ENCODE data around the gene INTS11. TPM values are rescaled to one million over a fixed set of nuclear protein-coding genes. Genes with fewer than 3 reads are reported as not detected.

Gene INTS11
- polyA plus RNA-seq, 2 of the 4 experiments (the other 2 are of a cell fraction), result 41.9 to 62.9 TPM

DNA sequence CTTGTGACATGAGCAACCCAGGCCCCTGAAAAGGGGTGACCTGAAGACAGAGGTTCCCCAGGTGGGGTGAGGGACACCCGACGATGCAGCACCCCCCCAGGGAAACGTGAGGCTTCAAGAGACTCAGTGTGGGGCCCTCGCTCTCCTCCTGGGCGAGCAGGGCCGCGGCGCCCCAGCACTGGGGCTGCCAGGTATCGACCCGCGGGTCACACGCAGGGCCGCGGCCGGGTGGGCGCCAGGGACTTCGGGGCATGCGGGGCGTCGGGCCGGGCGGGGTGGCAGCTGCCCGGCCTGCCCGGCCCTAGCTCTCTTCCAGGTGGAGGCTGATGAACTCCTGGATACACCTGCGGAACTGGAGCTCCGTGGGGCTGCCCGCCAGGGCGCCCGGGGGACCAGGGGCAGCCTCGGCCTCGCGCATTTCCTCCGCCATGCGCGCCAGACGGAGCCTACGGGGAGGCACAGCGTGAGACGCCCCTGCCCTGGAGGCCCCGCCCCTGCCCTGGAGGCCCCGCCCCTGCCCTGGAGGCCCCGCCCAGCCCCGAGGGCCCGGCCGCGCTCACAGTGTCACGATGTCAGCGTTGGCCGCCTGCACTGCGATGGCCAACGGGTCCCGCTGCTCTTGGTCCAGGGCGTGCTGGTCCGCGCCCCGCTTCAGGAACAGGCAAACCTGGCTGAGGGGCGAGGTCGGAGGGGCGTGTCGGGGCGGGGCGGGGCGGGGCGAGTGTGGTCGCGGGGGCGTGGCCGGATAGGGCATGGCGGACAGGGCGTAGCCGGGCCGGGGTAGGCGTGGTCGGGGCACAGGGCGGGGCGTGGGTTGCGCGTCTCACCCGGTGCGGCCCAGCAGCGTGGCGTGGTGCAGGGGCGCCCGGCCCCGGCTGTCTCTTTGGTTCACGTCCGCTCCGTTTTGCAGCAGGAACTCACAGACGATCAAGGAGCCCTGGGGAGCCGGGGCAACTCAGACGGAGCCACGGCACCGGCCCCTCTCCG, 30.9 kb downstream of the INTS11 start:
- ChIA-PET CTCF (interaction anchor here (1.1 to 3.7 kb wide), 3 partner anchors 15 to 191 kb away, joined by 3 to 17 read pairs (median 17); partner anchors contain the start of gene SCNN1D), POLR2A (no interaction called here)
- no peak for ATAC-seq
- no peak for DNase-seq (ENCODE audit: low read depth in 1 of 2, low spot score in 1 of 2)
- Histone ChIP-seq H3K4me2 (no peak overlapping the region), H3K4me1 (no peaks in the 10 kb centered on the region), H3K4me3 (no peak overlapping the region), H3K9me3 (no peaks in the 10 kb centered on the region), H3K27ac (no peak overlapping the region)
- FAIRE-seq, result no peak
- 95% methylated on average over 22 of the region's 94 CpGs for WGBS (ENCODE audit: missing lambda C conversion rate)
- TF ChIP-seq MYC (IDR thresholded peaks at IDR 0.05; ENCODE audit: borderline replicate concordance, low read length), result no peak
- no peak for TF ChIP-seq ESRRA (IDR thresholded peaks at IDR 0.05; ENCODE audit: borderline replicate concordance, low read length)
- no peak for TF ChIP-seq ELK1 (IDR thresholded peaks at IDR 0.05; ENCODE audit: low read depth, low read length)
- no peak for TF ChIP-seq JUN (IDR thresholded peaks at IDR 0.05)
- no peak for TF ChIP-seq TP53 (CRISPR knock-in tag; IDR thresholded peaks at IDR 0.05)
- TF ChIP-seq, protein P1, sequence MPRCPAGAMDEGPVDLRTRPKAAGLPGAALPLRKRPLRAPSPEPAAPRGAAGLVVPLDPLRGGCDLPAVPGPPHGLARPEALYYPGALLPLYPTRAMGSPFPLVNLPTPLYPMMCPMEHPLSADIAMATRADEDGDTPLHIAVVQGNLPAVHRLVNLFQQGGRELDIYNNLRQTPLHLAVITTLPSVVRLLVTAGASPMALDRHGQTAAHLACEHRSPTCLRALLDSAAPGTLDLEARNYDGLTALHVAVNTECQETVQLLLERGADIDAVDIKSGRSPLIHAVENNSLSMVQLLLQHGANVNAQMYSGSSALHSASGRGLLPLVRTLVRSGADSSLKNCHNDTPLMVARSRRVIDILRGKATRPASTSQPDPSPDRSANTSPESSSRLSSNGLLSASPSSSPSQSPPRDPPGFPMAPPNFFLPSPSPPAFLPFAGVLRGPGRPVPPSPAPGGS (IDR thresholded peaks at IDR 0.05), result no peak
- no peak for TF ChIP-seq ZC3H11A (IDR thresholded peaks at IDR 0.05)
- TF ChIP-seq JUNB (IDR thresholded peaks at IDR 0.05), result no peak
- TF ChIP-seq RNF2 (IDR thresholded peaks at IDR 0.05; ENCODE audit: borderline replicate concordance, low read depth), result no peak

- CTCF ChIA-PET, result interaction anchor here (1.1 to 3.7 kb wide), 9 partner anchors 15 to 310 kb away, joined by 3 to 72 read pairs (median 11); partner anchors contain the start of genes PERM1 and SCNN1D
- Histone ChIP-seq H3K4me1 (no peaks in the 10 kb centered on the region), H3K9me3 (no peaks in the 10 kb centered on the region), H3K27ac (no peak overlapping the region), H3K4me2 (no peak overlapping the region), H3K4me3 (no peak overlapping the region)
- TF ChIP-seq ZSCAN20 (CRISPR knock-in tag; IDR thresholded peaks at IDR 0.05) (no peak), PHF8 (IDR thresholded peaks at IDR 0.05; ENCODE audit: borderline replicate concordance, low read depth) (no peak), NPAS2 (CRISPR knock-in tag; IDR thresholded peaks at IDR 0.05; ENCODE audit: borderline replicate concordance) (no peak), ATOH8 (CRISPR knock-in tag; IDR thresholded peaks at IDR 0.05; ENCODE audit: low read depth) (no peak), MAFK (IDR thresholded peaks at IDR 0.05; ENCODE audit: partially characterized antibody) (no peak), CBX2 (IDR thresholded peaks at IDR 0.05; ENCODE audit: borderline replicate concordance, low read depth) (no peak), EP300 (IDR thresholded peaks at IDR 0.05) (no peak), ZNF302 (CRISPR knock-in tag; IDR thresholded peaks at IDR 0.05) (no peak), FOSB (CRISPR knock-in tag; IDR thresholded peaks at IDR 0.05) (no peak), HES2 (IDR thresholded peaks at IDR 0.05) (no peak), JUNB (IDR thresholded peaks at IDR 0.05) (no peak), RFX5 (IDR thresholded peaks at IDR 0.05) (no peak), ELK1 (IDR thresholded peaks at IDR 0.05; ENCODE audit: low read depth, low read length) (no peak), USF2 (IDR thresholded peaks at IDR 0.05) (no peak), MYC (IDR thresholded peaks at IDR 0.05; ENCODE audit: borderline replicate concordance, low read length) (no peak), CBX8 (IDR thresholded peaks at IDR 0.05) (no peak), MAX (IDR thresholded peaks at IDR 0.05) (no peak)
- FAIRE-seq (no peak), DNase-seq (ENCODE audit: low read depth in 1 of 2, low spot score in 1 of 2) (no peak), ATAC-seq (no peak)
- 91% methylated on average over 7 of the region's 18 CpGs for WGBS (ENCODE audit: missing lambda C conversion rate)
- POLR2A ChIA-PET, result no interaction called here
These were observed 31.6 kb downstream of the INTS11 start for GRCh38 chr1:1292851-1293250.

All from A549 (cell line).